SK-N-SH (cell line): ENCODE measurements around the gene PACSIN1. TPM values are rescaled to one million over a fixed set of nuclear protein-coding genes. Genes with fewer than 3 reads are reported as not detected.

Source experiments
- CTCF ChIA-PET: fragments of 300-600, 350-600 bp; formaldehyde crosslinking; extraction: SDS; loops from one replicate; lab custom pipeline; 2021; lab: Yijun Ruan, JAX
- POLR2A ChIA-PET: fragments of 350-600 bp; sonication (Branson Sonifier 250); formaldehyde crosslinking; extraction: SDS; loops from one replicate; lab custom pipeline; 2020; ENCODE audit warnings: antibody characterized with exemption, inconsistent platforms; lab: Yijun Ruan, JAX
- DNase-seq: peaks from one replicate; pipeline ENCODE4 v3.0.0; 2012
- H2AFZ ChIP-seq: fragments of 200-600 bp; sonication (generic); 2 replicates; pipeline ENCODE4 v1.8.1; 2016; ENCODE audit warnings: antibody characterized with exemption, mild to moderate bottlenecking, low read depth
- H3F3A ChIP-seq: fragments of 200-600 bp; sonication (generic); replicated peaks from 2 replicates; pipeline ENCODE3; 2016; ENCODE audit warnings: antibody characterized with exemption, mild to moderate bottlenecking; ENCODE audit not compliant: insufficient read depth
- H3K27ac ChIP-seq, 2 experiments: fragments of 200-500 bp in 1 of 2; fragments of 200-600 bp in 1 of 2; sonication (Bioruptor generic) in 1 of 2; sonication (generic), shearing (Covaris generic) in 1 of 2; 2 replicates each; pipeline versions ENCODE4 v1.5.1 to v1.6.1; 2014 to 2016; ENCODE audit warnings: low read depth in 2 of 2, inconsistent platforms in 1 of 2, low read length in 1 of 2, mild to moderate bottlenecking in 1 of 2, mixed read lengths in 1 of 2
- H3K27me3 ChIP-seq: fragments of 200-600 bp; sonication (generic), shearing (Covaris generic); 2 replicates; pipeline ENCODE4 v1.6.1; 2016; ENCODE audit warnings: mixed run types; ENCODE audit not compliant: insufficient read depth
- H3K36me3 ChIP-seq, 2 experiments: fragments of 200-500 bp in 1 of 2; fragments of 200-600 bp in 1 of 2; sonication (Bioruptor generic) in 1 of 2; sonication (generic) in 1 of 2; replicated peaks in 1 of 2; 2 replicates each; pipeline versions ENCODE3 to v1.5.1; 2014 to 2016; ENCODE audit warnings: low read length in 1 of 2, mild to moderate bottlenecking in 1 of 2; ENCODE audit not compliant: insufficient read depth in 2 of 2, control insufficient read depth in 1 of 2
- H3K4me1 ChIP-seq, 2 experiments: fragments of 200-500 bp in 1 of 2; fragments of 200-600 bp in 1 of 2; sonication (Bioruptor generic) in 1 of 2; sonication (generic), shearing (Covaris generic) in 1 of 2; 2 replicates each; pipeline versions ENCODE4 v1.5.1 to v1.6.1; 2014 to 2016; ENCODE audit warnings: low read depth in 1 of 2, low read length in 1 of 2, mixed run types in 1 of 2; ENCODE audit not compliant: insufficient read depth in 2 of 2, control insufficient read depth in 1 of 2
- H3K4me2 ChIP-seq: fragments of 200-600 bp; sonication (generic), shearing (Covaris generic); 2 replicates; pipeline ENCODE4 v1.6.1; 2017; ENCODE audit warnings: mixed run types
- H3K4me3 ChIP-seq, 2 experiments: fragments of 200-500 bp in 1 of 2; fragments of 200-600 bp in 1 of 2; sonication (Bioruptor generic) in 1 of 2; sonication (generic), shearing (Covaris generic) in 1 of 2; 2 replicates each; pipeline versions ENCODE4 v1.5.1 to v1.8.1; 2014 to 2016; ENCODE audit warnings: low read depth in 2 of 2, inconsistent platforms in 1 of 2, low read length in 1 of 2, mild to moderate bottlenecking in 1 of 2, mixed read lengths in 1 of 2, moderate library complexity in 1 of 2
- H3K79me2 ChIP-seq: fragments of 200-600 bp; sonication (generic); 2 replicates; pipeline ENCODE4 v1.8.1; 2017; ENCODE audit warnings: mild to moderate bottlenecking; ENCODE audit not compliant: insufficient read depth
- H3K9ac ChIP-seq: fragments of 200-600 bp; sonication (generic); 2 replicates; pipeline ENCODE4 v1.6.1; 2017; ENCODE audit warnings: mixed run types
- H3K9me2 ChIP-seq: fragments of 200-600 bp; sonication (generic); 2 replicates; pipeline ENCODE4 v1.6.1; 2017; ENCODE audit warnings: mixed run types
- H3K9me3 ChIP-seq: fragments of 200-600 bp; sonication (generic); 2 replicates; pipeline ENCODE4 v1.6.1; 2017; ENCODE audit warnings: mixed run types, mild to moderate bottlenecking, moderate library complexity
- H4K20me1 ChIP-seq: fragments of 200-600 bp; sonication (generic); 2 replicates; pipeline ENCODE4 v1.6.1; 2017; ENCODE audit warnings: mild to moderate bottlenecking, mixed run types; ENCODE audit not compliant: insufficient read depth
- CHD2 ChIP-seq: fragments of 150-350 bp; IDR thresholded peaks from 2 replicates; pipeline ENCODE4 v1.6.1; 2018; ENCODE audit warnings: low read length; ENCODE audit not compliant: partially characterized antibody
- ELF1 ChIP-seq: IDR thresholded peaks from 2 replicates; pipeline ENCODE4 v1.4.0; 2012
- EZH2phosphoT487 ChIP-seq: fragments of 200-600 bp; sonication (generic); IDR thresholded peaks from 2 replicates; pipeline ENCODE4 v1.6.1; 2017; ENCODE audit warnings: low read depth, mixed run types, mild to moderate bottlenecking, antibody characterized with exemption, moderate library complexity, borderline replicate concordance
- FOSL2 ChIP-seq: IDR thresholded peaks from 2 replicates; pipeline ENCODE4 v1.4.0; 2012; ENCODE audit warnings: low read depth, mild to moderate bottlenecking, moderate library complexity, borderline replicate concordance
- GABPA ChIP-seq: IDR thresholded peaks from 2 replicates; pipeline ENCODE4 v1.4.0; 2012; ENCODE audit warnings: low read depth, mild to moderate bottlenecking
- GATA2 ChIP-seq: sonication (generic); formaldehyde crosslinking; IDR thresholded peaks from 2 replicates; pipeline ENCODE4 v1.5.0; 2020; ENCODE audit warnings: mild to moderate bottlenecking, missing genetic modification reagents
- RAD21 ChIP-seq: IDR thresholded peaks from 2 replicates; pipeline ENCODE4 v1.6.1; 2012; ENCODE audit warnings: mild to moderate bottlenecking, low read length
- RCOR1 ChIP-seq: fragments of 150-350 bp; IDR thresholded peaks from 2 replicates; pipeline ENCODE4 v1.6.1; 2017; ENCODE audit warnings: antibody characterized with exemption, low read length
- RXRA ChIP-seq: IDR thresholded peaks from 2 replicates; pipeline ENCODE4 v1.4.0; 2012; ENCODE audit warnings: low read depth, mild to moderate bottlenecking, borderline replicate concordance
- SIN3A ChIP-seq: IDR thresholded peaks from 2 replicates; pipeline ENCODE4 v1.6.1; 2012; ENCODE audit warnings: low read depth, mild to moderate bottlenecking, low read length, moderate library complexity, borderline replicate concordance
- TAF1 ChIP-seq: IDR thresholded peaks from 2 replicates; pipeline ENCODE4 v1.6.1; 2012; ENCODE audit warnings: low read depth, mild to moderate bottlenecking, low read length, moderate library complexity, borderline replicate concordance
- TCF12 ChIP-seq: IDR thresholded peaks from 2 replicates; pipeline ENCODE4 v1.4.0; 2012
- WGBS: methylation state at CpG from one replicate; pipeline ENCODE4 v1.1.6; 2017; ENCODE audit warnings: low lambda C conversion rate; 5-methylcytosine and 5-hydroxymethylcytosine counted together
- polyA plus RNA-seq, 3 experiments: library from polyadenylated mRNA; depleted of rRNA; stranded (reverse); fragments of >200 nt; gene quantifications; 2 replicates each; pipeline ENCODE4 v1.2.3, GENCODE V29; 2012
- TF ChIP-seq, protein P1 (sequence below): fragments of 150-350 bp; IDR thresholded peaks from 2 replicates; pipeline ENCODE4 v1.6.1; 2017; ENCODE audit warnings: antibody characterized with exemption, low read length, low read depth, borderline replicate concordance
- TF ChIP-seq, protein P2 (sequence below): IDR thresholded peaks from 2 replicates; pipeline ENCODE4; 2012
- TF ChIP-seq, protein P3 (sequence below): IDR thresholded peaks from 2 replicates; pipeline ENCODE4 v1.4.0; 2012; ENCODE audit warnings: low read depth, borderline replicate concordance
- TF ChIP-seq, protein P4 (sequence below): IDR thresholded peaks from 2 replicates; pipeline ENCODE4 v1.6.1; 2012; ENCODE audit warnings: mild to moderate bottlenecking, low read depth, low read length, moderate library complexity
- TF ChIP-seq, protein P5 (sequence below): IDR thresholded peaks from 2 replicates; pipeline ENCODE4 v1.4.0; 2012; ENCODE audit warnings: low read depth, borderline replicate concordance

Gene PACSIN1
- polyA plus RNA-seq, 1 of the 3 experiments (the other 2 are of a cell fraction) = 0.05 TPM

DNA sequence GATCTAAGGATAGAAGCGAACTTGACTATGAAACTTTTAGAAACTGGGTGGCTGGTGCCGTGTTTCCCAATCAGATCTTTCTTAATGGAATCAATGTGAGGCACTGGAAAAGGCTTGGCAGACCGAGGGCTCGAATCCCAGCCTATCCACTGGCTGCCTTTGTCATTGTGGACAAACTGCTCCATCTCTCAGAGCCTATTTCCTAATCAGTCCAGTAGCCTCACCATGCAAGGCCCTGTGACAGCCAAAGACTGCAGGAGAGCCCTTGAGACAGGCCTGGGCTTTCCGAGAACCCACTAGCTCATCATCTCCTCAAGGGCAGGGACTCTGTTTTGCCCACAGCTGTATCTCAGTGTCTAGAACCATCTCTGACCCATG lies 46.9 kb downstream of the PACSIN1 start:
- H2AFZ ChIP-seq = no peak overlapping the region
- POLR2A ChIA-PET = interaction anchor here (0.6 kb wide), 1 partner anchor 228 kb away, joined by 4 read pairs; no protein-coding TSS in a partner anchor
- no peak overlapping the region for H3K27ac ChIP-seq
- H3K9me2 ChIP-seq = no peaks in the 10 kb centered on the region
- no peaks in the 10 kb centered on the region for H3F3A ChIP-seq
- H3K79me2 ChIP-seq = no peaks in the 10 kb centered on the region
- no peak for DNase-seq
- TF ChIP-seq RAD21 (no peak), GABPA (no peak), TAF1 (no peak), RXRA (no peak), GATA2 (CRISPR knock-in tag) (no peak), SIN3A (no peak)
- TF ChIP-seq, protein P1, sequence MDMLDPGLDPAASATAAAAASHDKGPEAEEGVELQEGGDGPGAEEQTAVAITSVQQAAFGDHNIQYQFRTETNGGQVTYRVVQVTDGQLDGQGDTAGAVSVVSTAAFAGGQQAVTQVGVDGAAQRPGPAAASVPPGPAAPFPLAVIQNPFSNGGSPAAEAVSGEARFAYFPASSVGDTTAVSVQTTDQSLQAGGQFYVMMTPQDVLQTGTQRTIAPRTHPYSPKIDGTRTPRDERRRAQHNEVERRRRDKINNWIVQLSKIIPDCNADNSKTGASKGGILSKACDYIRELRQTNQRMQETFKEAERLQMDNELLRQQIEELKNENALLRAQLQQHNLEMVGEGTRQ = no peak
- TF ChIP-seq, protein P2, sequence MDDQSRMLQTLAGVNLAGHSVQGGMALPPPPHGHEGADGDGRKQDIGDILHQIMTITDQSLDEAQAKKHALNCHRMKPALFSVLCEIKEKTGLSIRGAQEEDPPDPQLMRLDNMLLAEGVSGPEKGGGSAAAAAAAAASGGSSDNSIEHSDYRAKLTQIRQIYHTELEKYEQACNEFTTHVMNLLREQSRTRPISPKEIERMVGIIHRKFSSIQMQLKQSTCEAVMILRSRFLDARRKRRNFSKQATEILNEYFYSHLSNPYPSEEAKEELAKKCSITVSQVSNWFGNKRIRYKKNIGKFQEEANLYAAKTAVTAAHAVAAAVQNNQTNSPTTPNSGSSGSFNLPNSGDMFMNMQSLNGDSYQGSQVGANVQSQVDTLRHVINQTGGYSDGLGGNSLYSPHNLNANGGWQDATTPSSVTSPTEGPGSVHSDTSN = no peak
- TF ChIP-seq, all 33 proteins: peak for 0
- no peaks in the 10 kb centered on the region; the same call in 1 of the 2 replicates for H3K27me3 ChIP-seq
- H3K4me1 ChIP-seq = peaks cover 0 to 10% of the 10 kb centered on the region in 2 experiments; a peak in 1 of 4 replicates
- H3K36me3 ChIP-seq = no peaks in the 10 kb centered on the region
- CTCF ChIA-PET = interaction anchor here (0.8 kb wide), 1 partner anchor 14 kb away, joined by 3 read pairs; no protein-coding TSS in a partner anchor
- H3K4me3 ChIP-seq = no peak overlapping the region
- no peak overlapping the region for H3K9ac ChIP-seq
- 86% methylated on average over 3 of the region's 5 CpGs for WGBS
- H4K20me1 ChIP-seq = no peaks in the 10 kb centered on the region
- no peak overlapping the region for H3K4me2 ChIP-seq
- H3K9me3 ChIP-seq = no peaks in the 10 kb centered on the region

DNA sequence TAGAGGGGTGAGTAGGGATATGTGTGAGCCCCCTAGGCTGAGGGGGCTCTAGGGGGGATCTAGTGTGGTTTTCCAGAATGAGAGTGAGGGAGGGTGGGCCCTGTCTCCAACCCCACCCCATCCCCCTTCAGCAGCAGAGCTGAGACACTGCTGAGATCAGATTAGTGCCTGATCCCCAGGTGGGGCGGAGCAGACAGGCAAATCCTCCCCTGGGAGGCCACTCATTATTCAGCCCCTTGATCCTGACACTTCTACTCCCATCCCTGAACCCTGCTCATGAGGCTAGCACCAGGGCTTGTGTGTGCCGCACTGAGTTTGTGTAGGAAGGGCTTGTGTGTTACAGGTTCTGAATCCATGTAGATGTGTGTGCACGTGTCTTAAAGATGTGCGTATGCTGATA lies 47.8 kb downstream of the PACSIN1 start:
- H3K9me2 ChIP-seq = no peaks in the 10 kb centered on the region
- CTCF ChIA-PET = interaction anchor here (1.0 kb wide), 1 partner anchor 75 kb away, joined by 3 read pairs; no protein-coding TSS in a partner anchor
- DNase-seq = no peak
- H2AFZ ChIP-seq = no peak overlapping the region
- no peaks in the 10 kb centered on the region for H3K36me3 ChIP-seq
- no peaks in the 10 kb centered on the region for H3K9me3 ChIP-seq
- 88% methylated on average over 4 of the region's 4 CpGs for WGBS
- POLR2A ChIA-PET = no interaction called here
- no peaks in the 10 kb centered on the region; the same call in 1 of the 2 replicates for H3K27me3 ChIP-seq
- H3K79me2 ChIP-seq = no peaks in the 10 kb centered on the region
- no peak overlapping the region for H3K9ac ChIP-seq
- H4K20me1 ChIP-seq = no peaks in the 10 kb centered on the region
- H3F3A ChIP-seq = no peaks in the 10 kb centered on the region
- no peak overlapping the region for H3K4me3 ChIP-seq
- peaks cover 0 to 10% of the 10 kb centered on the region in 2 experiments; a peak in 1 of 4 replicates for H3K4me1 ChIP-seq
- no peak overlapping the region for H3K4me2 ChIP-seq
- H3K27ac ChIP-seq = no peak overlapping the region
- no peak for TF ChIP-seq RCOR1
- no peak for TF ChIP-seq SIN3A
- TF ChIP-seq, protein P3, sequence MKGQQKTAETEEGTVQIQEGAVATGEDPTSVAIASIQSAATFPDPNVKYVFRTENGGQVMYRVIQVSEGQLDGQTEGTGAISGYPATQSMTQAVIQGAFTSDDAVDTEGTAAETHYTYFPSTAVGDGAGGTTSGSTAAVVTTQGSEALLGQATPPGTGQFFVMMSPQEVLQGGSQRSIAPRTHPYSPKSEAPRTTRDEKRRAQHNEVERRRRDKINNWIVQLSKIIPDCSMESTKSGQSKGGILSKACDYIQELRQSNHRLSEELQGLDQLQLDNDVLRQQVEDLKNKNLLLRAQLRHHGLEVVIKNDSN = no peak
- TF ChIP-seq RAD21 = no peak
- TF ChIP-seq, protein P4, sequence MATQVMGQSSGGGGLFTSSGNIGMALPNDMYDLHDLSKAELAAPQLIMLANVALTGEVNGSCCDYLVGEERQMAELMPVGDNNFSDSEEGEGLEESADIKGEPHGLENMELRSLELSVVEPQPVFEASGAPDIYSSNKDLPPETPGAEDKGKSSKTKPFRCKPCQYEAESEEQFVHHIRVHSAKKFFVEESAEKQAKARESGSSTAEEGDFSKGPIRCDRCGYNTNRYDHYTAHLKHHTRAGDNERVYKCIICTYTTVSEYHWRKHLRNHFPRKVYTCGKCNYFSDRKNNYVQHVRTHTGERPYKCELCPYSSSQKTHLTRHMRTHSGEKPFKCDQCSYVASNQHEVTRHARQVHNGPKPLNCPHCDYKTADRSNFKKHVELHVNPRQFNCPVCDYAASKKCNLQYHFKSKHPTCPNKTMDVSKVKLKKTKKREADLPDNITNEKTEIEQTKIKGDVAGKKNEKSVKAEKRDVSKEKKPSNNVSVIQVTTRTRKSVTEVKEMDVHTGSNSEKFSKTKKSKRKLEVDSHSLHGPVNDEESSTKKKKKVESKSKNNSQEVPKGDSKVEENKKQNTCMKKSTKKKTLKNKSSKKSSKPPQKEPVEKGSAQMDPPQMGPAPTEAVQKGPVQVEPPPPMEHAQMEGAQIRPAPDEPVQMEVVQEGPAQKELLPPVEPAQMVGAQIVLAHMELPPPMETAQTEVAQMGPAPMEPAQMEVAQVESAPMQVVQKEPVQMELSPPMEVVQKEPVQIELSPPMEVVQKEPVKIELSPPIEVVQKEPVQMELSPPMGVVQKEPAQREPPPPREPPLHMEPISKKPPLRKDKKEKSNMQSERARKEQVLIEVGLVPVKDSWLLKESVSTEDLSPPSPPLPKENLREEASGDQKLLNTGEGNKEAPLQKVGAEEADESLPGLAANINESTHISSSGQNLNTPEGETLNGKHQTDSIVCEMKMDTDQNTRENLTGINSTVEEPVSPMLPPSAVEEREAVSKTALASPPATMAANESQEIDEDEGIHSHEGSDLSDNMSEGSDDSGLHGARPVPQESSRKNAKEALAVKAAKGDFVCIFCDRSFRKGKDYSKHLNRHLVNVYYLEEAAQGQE = no peak
- no peak for TF ChIP-seq EZH2phosphoT487
- TF ChIP-seq TCF12 = no peak
- no peak for TF ChIP-seq CHD2
- TF ChIP-seq, protein P5, sequence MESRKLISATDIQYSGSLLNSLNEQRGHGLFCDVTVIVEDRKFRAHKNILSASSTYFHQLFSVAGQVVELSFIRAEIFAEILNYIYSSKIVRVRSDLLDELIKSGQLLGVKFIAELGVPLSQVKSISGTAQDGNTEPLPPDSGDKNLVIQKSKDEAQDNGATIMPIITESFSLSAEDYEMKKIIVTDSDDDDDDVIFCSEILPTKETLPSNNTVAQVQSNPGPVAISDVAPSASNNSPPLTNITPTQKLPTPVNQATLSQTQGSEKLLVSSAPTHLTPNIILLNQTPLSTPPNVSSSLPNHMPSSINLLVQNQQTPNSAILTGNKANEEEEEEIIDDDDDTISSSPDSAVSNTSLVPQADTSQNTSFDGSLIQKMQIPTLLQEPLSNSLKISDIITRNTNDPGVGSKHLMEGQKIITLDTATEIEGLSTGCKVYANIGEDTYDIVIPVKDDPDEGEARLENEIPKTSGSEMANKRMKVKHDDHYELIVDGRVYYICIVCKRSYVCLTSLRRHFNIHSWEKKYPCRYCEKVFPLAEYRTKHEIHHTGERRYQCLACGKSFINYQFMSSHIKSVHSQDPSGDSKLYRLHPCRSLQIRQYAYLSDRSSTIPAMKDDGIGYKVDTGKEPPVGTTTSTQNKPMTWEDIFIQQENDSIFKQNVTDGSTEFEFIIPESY = no peak
- TF ChIP-seq ELF1 = no peak
- TF ChIP-seq TAF1 = no peak
- TF ChIP-seq, protein P1 = no peak
- no peak for TF ChIP-seq FOSL2
- no peak for TF ChIP-seq GATA2 (CRISPR knock-in tag)
